Caco-2 (cell line): Measurements from ENCODE around the gene CYGB. TPM values are rescaled to one million over a fixed set of nuclear protein-coding genes. Genes with fewer than 3 reads are reported as not detected.

Experiments used
- BruUV-seq: library from RNA; stranded (reverse); fragments of 400-500 nt; replicated peaks from 2 replicates; lab custom pipeline; 2021; lab: Mats Ljungman, UMichigan
- CTCF ChIA-PET: fragments of 300-600 bp; sonication (Branson Sonifier 250); formaldehyde crosslinking; loops from one replicate; lab custom pipeline; 2022; ENCODE audit warnings: antibody characterized with exemption; lab: Charles Lee
- POLR2A ChIA-PET: fragments of 300-600 bp; sonication (Branson Sonifier 250); formaldehyde crosslinking; loops from one replicate; lab custom pipeline; 2022; ENCODE audit warnings: antibody characterized with exemption; lab: Charles Lee
- DNase-seq, 2 experiments: peaks; one replicate each; pipeline versions ENCODE4 v3.0.0 to v3.0.0-alpha.2; 2020 to 2022
- H3K27me3 ChIP-seq: replicated peaks from 2 replicates; pipeline ENCODE4 v1.6.0; 2011; ENCODE audit warnings: low read length; ENCODE audit not compliant: control insufficient read depth, insufficient read depth
- H3K36me3 ChIP-seq: 2 replicates; pipeline ENCODE4 v1.5.1; 2011; ENCODE audit warnings: low read length; ENCODE audit not compliant: control insufficient read depth, insufficient read depth
- H3K4me1 ChIP-seq: fragments of 250-450 bp; sonication (Bioruptor Pico); 2 replicates; pipeline ENCODE4 v1.5.1; 2020; ENCODE audit warnings: mild to moderate bottlenecking
- H3K4me3 ChIP-seq: 2 replicates; pipeline ENCODE4 v1.5.1; 2011; ENCODE audit warnings: low read depth, mild to moderate bottlenecking, control low read depth, low read length
- H3K9me3 ChIP-seq: fragments of 250-450 bp; sonication (Bioruptor Pico); 2 replicates; pipeline ENCODE4 v1.5.1; 2020; ENCODE audit warnings: mild to moderate bottlenecking, moderate library complexity
- H3K27ac Mint-ChIP-seq: one replicate; pipeline ENCODE4 v1.8.0; 2022; ENCODE audit warnings: mixed read lengths; ENCODE audit not compliant: unreplicated experiment
- H3K27me3 Mint-ChIP-seq: one replicate; pipeline ENCODE4 v1.8.0; 2022; ENCODE audit warnings: mixed read lengths; ENCODE audit not compliant: insufficient read depth, unreplicated experiment
- H3K36me3 Mint-ChIP-seq: one replicate; pipeline ENCODE4 v1.8.0; 2022; ENCODE audit warnings: mild to moderate bottlenecking, mixed read lengths; ENCODE audit not compliant: insufficient read depth, unreplicated experiment
- H3K4me1 Mint-ChIP-seq: one replicate; pipeline ENCODE4 v1.8.0; 2022; ENCODE audit warnings: low read depth, mixed read lengths; ENCODE audit not compliant: unreplicated experiment
- H3K4me3 Mint-ChIP-seq: one replicate; pipeline ENCODE4 v1.8.0; 2022; ENCODE audit warnings: mild to moderate bottlenecking, moderate library complexity, mixed read lengths; ENCODE audit not compliant: unreplicated experiment
- H3K9me3 Mint-ChIP-seq: one replicate; pipeline ENCODE4 v1.8.0; 2022; ENCODE audit warnings: mixed read lengths; ENCODE audit not compliant: unreplicated experiment
- intact Hi-C: fragments of 100-400 bp; cut with micrococcal nuclease; formaldehyde crosslinking; loops from one replicate; pipeline ENCODE4 v1.10.0; 2022; ENCODE audit not compliant: unreplicated experiment
- total RNA-seq: library from RNA; stranded (reverse); gene quantifications from 2 replicates; pipeline ENCODE4 v1.2.3, GENCODE V29; 2022
- TF ChIP-seq, protein P1 (sequence below), 2 experiments: fragments of 200-600 bp in 1 of 2; IDR thresholded peaks; 1 replicate in 1 of 2; 2 replicates in 1 of 2; pipeline versions ENCODE4 v1.5.1 to v1.8.0; 2011 to 2022; ENCODE audit warnings: antibody characterized with exemption in 1 of 2, control low read depth in 1 of 2, inconsistent platforms in 1 of 2, low read depth in 1 of 2, low read length in 1 of 2, mild to moderate bottlenecking in 1 of 2, moderate library complexity in 1 of 2; ENCODE audit not compliant: insufficient read depth in 1 of 2, severe bottlenecking in 1 of 2, unreplicated experiment in 1 of 2

CYGB gene
- total RNA-seq, 1 experiment from 2014 or later: 0.32 TPM

DNA sequence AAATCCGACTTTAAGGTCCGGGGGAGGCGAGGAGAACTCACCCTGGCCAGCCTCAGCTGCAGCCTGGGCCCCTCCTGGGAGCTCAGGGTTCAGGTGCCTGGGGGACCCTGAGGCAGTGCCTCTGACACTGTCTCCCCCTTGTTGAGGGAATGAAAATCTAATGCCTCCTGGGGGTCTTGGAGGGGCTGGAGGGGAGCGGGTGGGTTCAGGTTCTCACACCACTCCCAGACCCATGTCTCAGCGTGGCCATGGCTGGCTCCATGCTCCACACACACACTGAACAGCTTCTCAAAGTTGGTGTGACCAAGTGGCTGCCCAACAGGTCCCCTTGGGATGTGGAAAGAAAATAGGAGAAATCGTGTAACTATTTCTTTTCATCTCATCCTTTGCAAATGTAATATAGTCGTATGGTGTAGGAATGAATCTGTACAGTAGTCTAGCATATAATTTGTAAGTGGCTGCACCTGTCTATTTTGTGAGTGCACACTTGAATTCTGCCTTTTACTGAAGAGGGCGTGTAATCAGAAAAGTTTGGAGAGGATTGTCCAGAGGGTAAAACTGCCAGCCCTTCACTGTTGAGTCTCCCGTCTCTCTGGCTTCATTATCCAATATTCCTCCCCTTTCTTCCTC lies 1.5 kb upstream of the CYGB start:
- no peaks in the 10 kb centered on the region for H3K27me3 ChIP-seq
- H3K4me3 Mint-ChIP-seq: no peak overlapping the region
- DNase-seq: no peak
- H3K9me3 ChIP-seq: no peaks in the 10 kb centered on the region
- H3K27ac Mint-ChIP-seq: no peak overlapping the region
- peaks cover 9% of the 10 kb centered on the region for H3K4me1 ChIP-seq
- no peaks in the 10 kb centered on the region for H3K27me3 Mint-ChIP-seq
- TF ChIP-seq, protein P1, sequence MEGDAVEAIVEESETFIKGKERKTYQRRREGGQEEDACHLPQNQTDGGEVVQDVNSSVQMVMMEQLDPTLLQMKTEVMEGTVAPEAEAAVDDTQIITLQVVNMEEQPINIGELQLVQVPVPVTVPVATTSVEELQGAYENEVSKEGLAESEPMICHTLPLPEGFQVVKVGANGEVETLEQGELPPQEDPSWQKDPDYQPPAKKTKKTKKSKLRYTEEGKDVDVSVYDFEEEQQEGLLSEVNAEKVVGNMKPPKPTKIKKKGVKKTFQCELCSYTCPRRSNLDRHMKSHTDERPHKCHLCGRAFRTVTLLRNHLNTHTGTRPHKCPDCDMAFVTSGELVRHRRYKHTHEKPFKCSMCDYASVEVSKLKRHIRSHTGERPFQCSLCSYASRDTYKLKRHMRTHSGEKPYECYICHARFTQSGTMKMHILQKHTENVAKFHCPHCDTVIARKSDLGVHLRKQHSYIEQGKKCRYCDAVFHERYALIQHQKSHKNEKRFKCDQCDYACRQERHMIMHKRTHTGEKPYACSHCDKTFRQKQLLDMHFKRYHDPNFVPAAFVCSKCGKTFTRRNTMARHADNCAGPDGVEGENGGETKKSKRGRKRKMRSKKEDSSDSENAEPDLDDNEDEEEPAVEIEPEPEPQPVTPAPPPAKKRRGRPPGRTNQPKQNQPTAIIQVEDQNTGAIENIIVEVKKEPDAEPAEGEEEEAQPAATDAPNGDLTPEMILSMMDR (IDR thresholded peaks at IDR 0.05; ENCODE audit: insufficient read depth in 1 of 2, low read depth in 1 of 2, low read length in 1 of 2, severe bottlenecking in 1 of 2, unreplicated experiment in 1 of 2): no peak
- H3K36me3 ChIP-seq: no peaks in the 10 kb centered on the region
- no TSS peak for BruUV-seq
- H3K4me3 ChIP-seq: no peak overlapping the region
- POLR2A ChIA-PET: no interaction called here
- no peaks in the 10 kb centered on the region for H3K9me3 Mint-ChIP-seq
- intact Hi-C loops: no loop called here
- H3K36me3 Mint-ChIP-seq: peaks cover 5% of the 10 kb centered on the region
- peaks cover 8% of the 10 kb centered on the region for H3K4me1 Mint-ChIP-seq
- CTCF ChIA-PET: interaction anchor here (2.3 kb wide), 1 partner anchor 18 kb away, joined by 21 read pairs; no protein-coding TSS in a partner anchor

GRCh38 chr17:76538281-76538931 lies 897 bp upstream of the CYGB start:
- no peak for DNase-seq
- H3K4me3 ChIP-seq: no peak overlapping the region
- POLR2A ChIA-PET: no interaction called here
- H3K9me3 Mint-ChIP-seq: no peaks in the 10 kb centered on the region
- H3K4me1 ChIP-seq: peaks cover 9% of the 10 kb centered on the region
- no peaks in the 10 kb centered on the region for H3K36me3 ChIP-seq
- intact Hi-C loops: no loop called here
- H3K9me3 ChIP-seq: no peaks in the 10 kb centered on the region
- TF ChIP-seq, protein P1 (IDR thresholded peaks at IDR 0.05; ENCODE audit: insufficient read depth in 1 of 2, low read depth in 1 of 2, low read length in 1 of 2, severe bottlenecking in 1 of 2, unreplicated experiment in 1 of 2): no peak
- H3K36me3 Mint-ChIP-seq: peaks cover 5% of the 10 kb centered on the region
- no TSS peak for BruUV-seq
- H3K4me3 Mint-ChIP-seq: no peak overlapping the region
- H3K4me1 Mint-ChIP-seq: peaks cover 8% of the 10 kb centered on the region
- no peaks in the 10 kb centered on the region for H3K27me3 ChIP-seq
- H3K27ac Mint-ChIP-seq: no peak overlapping the region
- CTCF ChIA-PET: interaction anchor here (0.6 kb wide), 2 partner anchors 15 to 71 kb away, joined by 3 read pairs; partner anchors contain the start of gene AANAT
- H3K27me3 Mint-ChIP-seq: no peaks in the 10 kb centered on the region

DNA sequence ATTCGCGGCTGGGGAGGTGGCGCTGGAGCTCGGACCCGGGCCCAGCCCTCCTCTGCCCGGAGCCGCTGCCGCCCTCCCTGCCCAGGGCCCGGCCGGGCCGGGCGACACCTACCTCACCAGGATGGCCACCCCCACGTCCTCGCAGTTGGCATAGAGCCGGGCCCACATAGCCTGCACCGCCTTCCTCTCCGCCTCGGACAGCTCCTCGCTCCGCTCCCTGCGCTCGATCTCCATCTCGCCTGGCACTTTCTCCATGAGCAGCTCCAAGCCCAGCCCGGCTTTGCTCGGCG lies 276 bp downstream of the CYGB start:
- ChIA-PET POLR2A (no interaction called here), CTCF (no interaction called here)
- no peak overlapping the region for H3K4me3 Mint-ChIP-seq
- no TSS peak for BruUV-seq
- H3K27me3 Mint-ChIP-seq: no peaks in the 10 kb centered on the region
- TF ChIP-seq, protein P1 (IDR thresholded peaks at IDR 0.05; ENCODE audit: insufficient read depth in 1 of 2, low read depth in 1 of 2, low read length in 1 of 2, severe bottlenecking in 1 of 2, unreplicated experiment in 1 of 2): no peak
- Histone ChIP-seq H3K4me3 (no peak overlapping the region), H3K36me3 (no peaks in the 10 kb centered on the region), H3K9me3 (no peaks in the 10 kb centered on the region), H3K4me1 (peaks cover 17% of the 10 kb centered on the region), H3K27me3 (no peaks in the 10 kb centered on the region)
- no peak for DNase-seq
- intact Hi-C loops: no loop called here
- H3K4me1 Mint-ChIP-seq: peaks cover 16% of the 10 kb centered on the region
- no peak overlapping the region for H3K27ac Mint-ChIP-seq
- peaks cover 5% of the 10 kb centered on the region for H3K36me3 Mint-ChIP-seq
- H3K9me3 Mint-ChIP-seq: no peaks in the 10 kb centered on the region
